Naive thymus-derived CD4-positive, alpha-beta T cell (primary cell): ENCODE measurements around the gene EPN3. TPM values are rescaled to one million over a fixed set of nuclear protein-coding genes. Genes with fewer than 3 reads are reported as not detected.

Experiments used
- ATAC-seq: fragments of 150-1000 bp; cut with Tn5 transposase; 2 replicates; pipeline ENCODE4 v1.10.0; 2021; ENCODE audit warnings: mild to moderate bottlenecking, moderate library complexity
- CTCF ChIA-PET: fragments of 350-600 bp; sonication (Branson Sonifier 250); formaldehyde crosslinking; loops from one replicate; lab custom pipeline; 2021; ENCODE audit warnings: antibody characterized with exemption; lab: Charles Lee
- POLR2A ChIA-PET: fragments of 350-600 bp; sonication (Branson Sonifier 250); formaldehyde crosslinking; loops from one replicate; lab custom pipeline; 2021; ENCODE audit warnings: antibody characterized with exemption, inconsistent platforms; lab: Charles Lee
- DNase-seq, 9 donors: peaks; one replicate each; pipeline versions ENCODE4 v3.0.0 to v3.0.0-alpha.2; 2020 to 2022; ENCODE audit warnings: mixed read lengths in 1 of 9
- H3K27ac ChIP-seq: one replicate; pipeline ENCODE4 v1.7.0; 2013; ENCODE audit warnings: mild to moderate bottlenecking, low read depth, low read length, moderate library complexity
- H3K27me3 ChIP-seq, 2 donors: one replicate each; pipeline ENCODE4 v1.7.0; 2013; ENCODE audit warnings: low read length in 2 of 2, mild to moderate bottlenecking in 2 of 2, moderate library complexity in 2 of 2; ENCODE audit not compliant: control insufficient read depth in 2 of 2, insufficient read depth in 2 of 2
- H3K36me3 ChIP-seq, 3 experiments: 1 replicate in 2 of 3; 2 replicates in 1 of 3; pipeline ENCODE4 v1.7.0; 2013; ENCODE audit warnings: low read length in 3 of 3, mild to moderate bottlenecking in 3 of 3, moderate library complexity in 1 of 3; ENCODE audit not compliant: insufficient read depth in 3 of 3, control insufficient read depth in 2 of 3
- H3K4me1 ChIP-seq, 2 donors: one replicate each; pipeline ENCODE4 v1.7.0; 2013; ENCODE audit warnings: low read length in 2 of 2, mild to moderate bottlenecking in 2 of 2, moderate library complexity in 1 of 2; ENCODE audit not compliant: control insufficient read depth in 2 of 2, insufficient read depth in 2 of 2
- H3K4me3 ChIP-seq: 2 replicates; pipeline ENCODE4 v1.7.0; 2013; ENCODE audit warnings: mild to moderate bottlenecking, low read length
- H3K9me3 ChIP-seq, 3 experiments: 1 replicate in 2 of 3; 2 replicates in 1 of 3; pipeline ENCODE4 v1.7.0; 2013; ENCODE audit warnings: low read length in 3 of 3; ENCODE audit not compliant: control insufficient read depth in 2 of 3
- H3K27ac Mint-ChIP-seq, 9 donors: one replicate each; pipeline ENCODE4 v1.8.0; 2020 to 2022; ENCODE audit warnings: mixed read lengths in 9 of 9, mild to moderate bottlenecking in 8 of 9, moderate library complexity in 5 of 9, inconsistent platforms in 2 of 9
- H3K27me3 Mint-ChIP-seq, 5 donors: one replicate each; pipeline ENCODE4 v1.8.0; 2021 to 2022; ENCODE audit warnings: mixed read lengths in 5 of 5, mild to moderate bottlenecking in 1 of 5
- H3K36me3 Mint-ChIP-seq, 5 donors: one replicate each; pipeline ENCODE4 v1.8.0; 2020 to 2022; ENCODE audit warnings: mixed read lengths in 5 of 5, mild to moderate bottlenecking in 3 of 5, inconsistent platforms in 1 of 5
- H3K4me1 Mint-ChIP-seq, 7 donors: one replicate each; pipeline ENCODE4 v1.8.0; 2020 to 2022; ENCODE audit warnings: mixed read lengths in 7 of 7, mild to moderate bottlenecking in 3 of 7, inconsistent platforms in 1 of 7
- H3K4me3 Mint-ChIP-seq, 10 donors: one replicate each; pipeline ENCODE4 v1.8.0; 2020 to 2022; ENCODE audit warnings: mild to moderate bottlenecking in 10 of 10, mixed read lengths in 10 of 10, moderate library complexity in 6 of 10, inconsistent platforms in 2 of 10
- H3K9me3 Mint-ChIP-seq, 11 donors: one replicate each; pipeline ENCODE4 v1.8.0; 2020 to 2022; ENCODE audit warnings: mixed read lengths in 11 of 11, mild to moderate bottlenecking in 4 of 11, inconsistent platforms in 1 of 11, moderate library complexity in 1 of 11
- intact Hi-C, 2 donors: fragments of 100-400 bp; cut with micrococcal nuclease; formaldehyde crosslinking; loops; one replicate each; pipeline ENCODE4 v1.15.1; 2023
- polyA plus RNA-seq, 2 donors: library from polyadenylated mRNA; unstranded; fragments of 300-500 nt; fragmentation: Illumina TruSeq; gene quantifications; one replicate each; pipeline ENCODE4 v1.2.3, GENCODE V29; 2021
- total RNA-seq, 6 experiments: library from RNA in 5 of 6; stranded (reverse) in 5 of 6; gene quantifications; 1 replicate in 5 of 6; 2 replicates in 1 of 6; pipeline ENCODE4 v1.2.3 and lab custom pipeline; 2021 to 2026

EPN3 gene
- total and polyA plus RNA-seq, 7 experiments from 2014 or later = not detected

- H3K27me3 Mint-ChIP-seq = peaks cover 0 to 9% (median 0%) of the 10 kb centered on the region in 5 donors
- Histone ChIP-seq H3K27ac (no peak overlapping the region), H3K27me3 (no peaks in the 10 kb centered on the region), H3K36me3 (no peaks in the 10 kb centered on the region), H3K4me3 (no peak overlapping the region), H3K4me1 (peaks cover 4 to 8% of the 10 kb centered on the region in 2 donors), H3K9me3 (no peaks in the 10 kb centered on the region)
- no peak for ATAC-seq
- H3K9me3 Mint-ChIP-seq = no peaks in the 10 kb centered on the region
- ChIA-PET CTCF (interaction anchor here (1.5 kb wide), 1 partner anchor 11 kb away, joined by 3 read pairs; no protein-coding TSS in a partner anchor), POLR2A (interaction anchor here (0.5 kb wide), 1 partner anchor 112 kb away, joined by 3 read pairs; no protein-coding TSS in a partner anchor)
- no peak for DNase-seq
- no peak overlapping the region for H3K27ac Mint-ChIP-seq
- no peak overlapping the region for H3K4me3 Mint-ChIP-seq
- no peaks in the 10 kb centered on the region for H3K36me3 Mint-ChIP-seq
- intact Hi-C loops = no loop called here
- H3K4me1 Mint-ChIP-seq = peaks cover 0 to 37% (median 18%) of the 10 kb centered on the region in 7 donors
Measured at GRCh38 chr17:50514936-50515702, 17.4 kb upstream of the EPN3 start.

GRCh38 chr17:50517011-50517410 lies 15.5 kb upstream of the EPN3 start:
- peaks cover 0 to 8% of the 10 kb centered on the region in 2 donors for H3K4me1 ChIP-seq
- H3K9me3 ChIP-seq = no peaks in the 10 kb centered on the region
- peak overlapping the region in 5 of 9 donors; percentile 48 to 84 (median 56) for H3K27ac Mint-ChIP-seq
- H3K27me3 Mint-ChIP-seq = peaks cover 0 to 3% (median 0%) of the 10 kb centered on the region in 5 donors
- no peaks in the 10 kb centered on the region for H3K36me3 ChIP-seq
- H3K27ac ChIP-seq = no peak overlapping the region
- peak overlapping the region in 7 of 10 donors; percentile 12 to 70 (median 23) for H3K4me3 Mint-ChIP-seq
- CTCF ChIA-PET = interaction anchor here (1.8 kb wide), 1 partner anchor 16 kb away, joined by 7 read pairs; no protein-coding TSS in a partner anchor
- intact Hi-C loops = no loop called here
- H3K4me1 Mint-ChIP-seq = peaks cover 0 to 27% (median 12%) of the 10 kb centered on the region in 7 donors
- ATAC-seq = no peak
- no peaks in the 10 kb centered on the region for H3K27me3 ChIP-seq
- POLR2A ChIA-PET = no interaction called here
- DNase-seq = no peak
- H3K36me3 Mint-ChIP-seq = no peaks in the 10 kb centered on the region
- no peak overlapping the region for H3K4me3 ChIP-seq
- no peaks in the 10 kb centered on the region for H3K9me3 Mint-ChIP-seq

- H3K36me3 ChIP-seq = no peaks in the 10 kb centered on the region
- H3K27ac ChIP-seq = no peak overlapping the region
- Mint-ChIP-seq H3K36me3 (no peaks in the 10 kb centered on the region), H3K4me1 (peaks cover 0 to 23% (median 12%) of the 10 kb centered on the region in 7 donors), H3K4me3 (peak overlapping the region in 3 of 10 donors; percentile 12 to 67 (median 45)), H3K9me3 (no peaks in the 10 kb centered on the region), H3K27me3 (no peaks in the 10 kb centered on the region), H3K27ac (peak overlapping the region in 4 of 9 donors; percentile 3 to 76 (median 27))
- H3K4me1 ChIP-seq = peaks cover 0 to 8% of the 10 kb centered on the region in 2 donors
- no peak overlapping the region for H3K4me3 ChIP-seq
- POLR2A ChIA-PET = no interaction called here
- intact Hi-C loops = no loop called here
- no peak for DNase-seq
- no peak for ATAC-seq
- CTCF ChIA-PET = interaction anchor here (1.8 kb wide), 1 partner anchor 17 kb away, joined by 7 read pairs; no protein-coding TSS in a partner anchor
- no peaks in the 10 kb centered on the region for H3K27me3 ChIP-seq
- H3K9me3 ChIP-seq = no peaks in the 10 kb centered on the region
Measured at GRCh38 chr17:50517504-50518383, 14.8 kb upstream of the EPN3 start.

GRCh38 chr17:50518384-50519023 lies 14.0 kb upstream of the EPN3 start:
- Histone ChIP-seq H3K4me1 (peaks cover 0 to 8% of the 10 kb centered on the region in 2 donors), H3K27me3 (no peaks in the 10 kb centered on the region), H3K27ac (no peak overlapping the region), H3K4me3 (no peak overlapping the region), H3K9me3 (no peaks in the 10 kb centered on the region), H3K36me3 (no peaks in the 10 kb centered on the region)
- CTCF ChIA-PET = interaction anchor here (1.8 kb wide), 1 partner anchor 18 kb away, joined by 7 read pairs; no protein-coding TSS in a partner anchor
- peak overlapping the region in 6 of 9 donors; percentile 9 to 45 (median 28) for H3K27ac Mint-ChIP-seq
- no peaks in the 10 kb centered on the region for H3K9me3 Mint-ChIP-seq
- H3K27me3 Mint-ChIP-seq = no peaks in the 10 kb centered on the region
- H3K4me1 Mint-ChIP-seq = peaks cover 0 to 23% (median 12%) of the 10 kb centered on the region in 7 donors
- DNase-seq (no peak), ATAC-seq (no peak)
- intact Hi-C loops = no loop called here
- POLR2A ChIA-PET = no interaction called here
- peak overlapping the region in 1 of 10 donors; percentile 2 for H3K4me3 Mint-ChIP-seq
- no peaks in the 10 kb centered on the region for H3K36me3 Mint-ChIP-seq

GRCh38 chr17:50519141-50519834 lies 13.2 kb upstream of the EPN3 start:
- H3K4me3 Mint-ChIP-seq = no peak overlapping the region
- Histone ChIP-seq H3K36me3 (no peaks in the 10 kb centered on the region), H3K9me3 (no peaks in the 10 kb centered on the region), H3K27ac (no peak overlapping the region), H3K27me3 (no peaks in the 10 kb centered on the region), H3K4me1 (peaks cover 0 to 8% of the 10 kb centered on the region in 2 donors), H3K4me3 (no peak overlapping the region)
- H3K27ac Mint-ChIP-seq = peak overlapping the region in 1 of 9 donors; percentile 21
- ATAC-seq (no peak), DNase-seq (no peak)
- no peaks in the 10 kb centered on the region for H3K27me3 Mint-ChIP-seq
- no peaks in the 10 kb centered on the region for H3K36me3 Mint-ChIP-seq
- no peaks in the 10 kb centered on the region for H3K9me3 Mint-ChIP-seq
- ChIA-PET CTCF (interaction anchor here (0.6 kb wide), 1 partner anchor 36 kb away, joined by 3 read pairs; no protein-coding TSS in a partner anchor), POLR2A (no interaction called here)
- intact Hi-C loops = no loop called here
- H3K4me1 Mint-ChIP-seq = peaks cover 0 to 23% (median 12%) of the 10 kb centered on the region in 7 donors
